Ovary (tissue), 3 donors: ENCODE data around the gene WNT2B.

Experiments used
- EP300 ChIP-seq: sonication (generic); formaldehyde crosslinking; IDR thresholded peaks from one replicate; pipeline ENCODE4 v1.6.1; 2017; ENCODE audit warnings: antibody characterized with exemption
- POLR2A ChIP-seq: fragments of 450-650 bp; IDR thresholded peaks from one replicate; pipeline ENCODE4 v1.6.1; 2017; ENCODE audit warnings: antibody characterized with exemption, mild to moderate bottlenecking, moderate library complexity
- TF ChIP-seq, protein P1 (sequence below), 3 donors: fragments of 450-650 bp in 2 of 3; fragments of 200-600 bp in 1 of 3; IDR thresholded peaks; one replicate each; pipeline versions ENCODE4 v1.5.1 to v1.8.0; 2016 to 2022; ENCODE audit warnings: antibody characterized with exemption in 3 of 3, mild to moderate bottlenecking in 1 of 3
- donor health status: DM: no; HTN: no; CAD: no.

DNA sequence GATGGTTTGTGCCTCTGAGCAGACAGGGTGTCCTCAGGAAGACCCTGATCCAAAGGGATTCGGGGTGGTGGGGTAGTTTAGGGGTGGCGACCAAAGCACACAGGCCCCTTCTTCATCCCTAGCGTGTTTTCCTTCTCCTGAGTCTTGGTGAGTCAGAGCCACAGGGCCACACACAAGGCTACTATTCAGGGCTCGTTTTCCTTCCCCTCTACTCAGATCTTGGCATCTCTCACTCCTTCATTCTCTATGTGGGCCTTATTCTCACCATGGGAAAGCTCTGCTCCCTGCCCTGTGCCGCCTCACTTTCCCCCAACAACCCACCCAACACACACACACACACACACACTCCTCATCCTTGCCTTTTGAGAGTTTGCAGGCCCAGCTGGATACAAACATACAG lies 43.6 kb upstream of the WNT2B start:
- TF ChIP-seq, protein P1, sequence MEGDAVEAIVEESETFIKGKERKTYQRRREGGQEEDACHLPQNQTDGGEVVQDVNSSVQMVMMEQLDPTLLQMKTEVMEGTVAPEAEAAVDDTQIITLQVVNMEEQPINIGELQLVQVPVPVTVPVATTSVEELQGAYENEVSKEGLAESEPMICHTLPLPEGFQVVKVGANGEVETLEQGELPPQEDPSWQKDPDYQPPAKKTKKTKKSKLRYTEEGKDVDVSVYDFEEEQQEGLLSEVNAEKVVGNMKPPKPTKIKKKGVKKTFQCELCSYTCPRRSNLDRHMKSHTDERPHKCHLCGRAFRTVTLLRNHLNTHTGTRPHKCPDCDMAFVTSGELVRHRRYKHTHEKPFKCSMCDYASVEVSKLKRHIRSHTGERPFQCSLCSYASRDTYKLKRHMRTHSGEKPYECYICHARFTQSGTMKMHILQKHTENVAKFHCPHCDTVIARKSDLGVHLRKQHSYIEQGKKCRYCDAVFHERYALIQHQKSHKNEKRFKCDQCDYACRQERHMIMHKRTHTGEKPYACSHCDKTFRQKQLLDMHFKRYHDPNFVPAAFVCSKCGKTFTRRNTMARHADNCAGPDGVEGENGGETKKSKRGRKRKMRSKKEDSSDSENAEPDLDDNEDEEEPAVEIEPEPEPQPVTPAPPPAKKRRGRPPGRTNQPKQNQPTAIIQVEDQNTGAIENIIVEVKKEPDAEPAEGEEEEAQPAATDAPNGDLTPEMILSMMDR (IDR thresholded peaks at IDR 0.05) = no peak
- TF ChIP-seq EP300 (no peak), POLR2A (no peak)
